GM18951 (cell line): ENCODE results near the gene LCOR.

Experiments
- POLR2A ChIP-seq: IDR thresholded peaks from 4 replicates; pipeline ENCODE4 v1.6.1; 2011; ENCODE audit warnings: mild to moderate bottlenecking; ENCODE audit not compliant: insufficient read length, insufficient read depth; ENCODE audit errors: extremely low read depth
- in situ Hi-C: fragments of 300-500 bp; cut with MboI; formaldehyde crosslinking; loops from one replicate; pipeline ENCODE4 v1.12.0; 2022; ENCODE audit warnings: low sequenced_read_pairs, mixed read lengths, inconsistent platforms; ENCODE audit not compliant: unreplicated experiment

Gene LCOR

DNA sequence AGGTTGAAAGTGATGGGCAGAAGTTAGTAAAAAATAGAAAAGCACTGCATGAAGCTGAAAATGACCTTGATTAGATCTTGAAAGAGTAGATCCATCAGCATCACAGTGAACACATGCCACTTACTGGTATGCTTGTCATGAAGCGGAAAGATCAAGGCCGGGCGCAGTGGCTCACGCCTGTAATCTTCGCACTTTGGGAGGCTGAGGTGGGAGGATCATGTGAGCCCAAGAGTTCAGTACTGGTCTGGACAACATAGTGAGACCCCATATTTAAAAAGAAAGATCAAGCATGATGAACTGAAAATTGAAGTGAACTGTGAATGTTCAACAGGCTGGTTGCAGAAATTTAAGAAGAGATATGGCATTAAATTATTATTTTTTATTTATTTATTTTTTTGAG is 18.0 kb downstream of the LCOR start:
- in situ Hi-C loops: no loop called here
- TF ChIP-seq POLR2A: no peak

DNA sequence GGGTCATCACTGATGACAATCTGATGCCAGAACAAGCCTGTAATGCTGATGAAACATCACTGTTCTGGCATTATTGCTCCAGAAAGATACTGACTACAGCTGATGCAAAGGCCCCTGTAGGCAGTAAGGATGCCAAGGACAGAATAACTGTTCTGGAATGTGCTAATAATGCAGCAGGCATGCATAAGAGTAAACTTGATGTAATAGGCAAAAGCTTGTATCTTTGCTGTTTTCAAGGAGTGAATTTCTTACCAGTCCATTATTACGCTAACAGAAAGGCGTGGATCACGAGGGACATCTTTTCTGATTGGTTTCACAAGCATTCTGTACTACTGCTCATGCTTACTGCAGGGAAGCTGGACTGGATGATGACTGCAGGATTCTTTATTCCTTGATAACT is 18.7 kb downstream of the LCOR start:
- in situ Hi-C loops: no loop called here
- no peak for TF ChIP-seq POLR2A

DNA sequence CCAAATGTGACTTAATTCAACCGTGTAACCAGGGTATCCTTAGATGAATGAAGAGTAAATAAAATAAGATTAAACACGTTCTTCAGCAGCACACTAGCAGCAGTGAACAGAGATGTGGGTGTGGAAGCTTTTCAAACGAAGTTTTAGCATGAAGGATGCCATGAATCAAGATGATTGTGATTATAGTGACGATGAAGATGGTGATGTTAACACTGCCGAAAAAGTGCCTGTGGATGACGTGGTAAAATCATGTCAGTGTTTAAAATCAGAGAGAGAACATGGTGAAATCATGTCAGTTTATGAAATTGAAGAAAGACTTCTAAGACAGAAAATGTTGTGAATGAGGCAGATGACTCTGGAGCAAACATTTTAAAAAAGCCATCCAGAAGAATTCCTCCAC is 19.2 kb downstream of the LCOR start:
- no peak for TF ChIP-seq POLR2A

DNA sequence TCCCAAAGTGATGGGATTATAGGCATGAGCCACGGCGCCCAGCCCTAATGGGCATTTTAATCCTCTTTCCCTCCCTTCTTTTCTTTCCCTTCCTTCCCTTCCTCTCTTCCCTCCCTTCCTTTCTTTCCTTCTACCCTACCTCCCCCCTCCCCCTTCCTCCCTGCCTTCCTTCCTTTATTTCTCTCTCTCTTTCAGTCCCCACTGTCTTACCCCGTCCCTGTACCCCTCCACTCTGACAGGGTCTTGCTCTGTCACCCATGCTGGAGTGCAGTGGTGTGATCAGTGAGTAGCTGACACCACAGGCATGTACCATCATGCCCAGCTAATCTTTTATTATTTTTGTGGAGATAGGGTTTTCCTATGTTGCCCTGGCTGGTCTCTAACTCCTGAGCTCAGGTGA is 24.2 kb downstream of the LCOR start:
- TF ChIP-seq POLR2A: no peak
- in situ Hi-C loops: no loop called here

More for the DNA sequence above, 19.2 kb downstream of the LCOR start:
- in situ Hi-C loops: no loop called here

DNA sequence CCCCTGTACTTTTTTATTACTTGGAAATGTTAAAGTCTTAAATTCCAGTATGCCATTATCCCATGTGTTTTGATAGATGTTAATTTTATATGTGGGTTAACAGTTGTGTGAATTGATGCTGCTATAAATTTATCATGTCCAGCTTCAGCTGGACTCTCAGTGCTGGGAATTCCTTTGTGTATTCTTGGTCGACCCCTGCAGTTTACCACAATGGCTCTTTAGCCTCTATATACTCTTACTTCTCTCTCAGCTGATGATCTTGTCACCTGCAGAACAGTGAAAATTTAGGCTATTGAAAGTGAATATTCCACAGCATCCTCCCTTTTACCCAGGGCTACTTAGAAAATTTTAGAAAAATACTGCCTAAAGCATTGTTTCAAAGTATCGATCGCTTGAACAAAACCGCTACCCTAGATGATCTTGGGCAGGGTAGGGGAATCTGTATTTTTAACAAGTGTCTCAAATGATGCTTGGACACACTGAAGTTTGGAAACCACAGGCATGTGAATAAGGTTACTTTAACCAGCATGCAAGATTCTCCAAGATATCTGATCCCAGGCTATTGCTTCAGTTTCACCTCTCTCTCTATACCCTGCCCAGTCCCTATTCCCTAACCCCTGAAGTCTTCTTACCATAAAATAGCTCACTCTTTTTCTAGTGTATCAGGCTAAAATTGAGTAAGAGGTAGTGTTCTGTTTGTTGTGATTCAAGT is 25.4 kb downstream of the LCOR start:
- in situ Hi-C loops: no loop called here
- no peak for TF ChIP-seq POLR2A

DNA sequence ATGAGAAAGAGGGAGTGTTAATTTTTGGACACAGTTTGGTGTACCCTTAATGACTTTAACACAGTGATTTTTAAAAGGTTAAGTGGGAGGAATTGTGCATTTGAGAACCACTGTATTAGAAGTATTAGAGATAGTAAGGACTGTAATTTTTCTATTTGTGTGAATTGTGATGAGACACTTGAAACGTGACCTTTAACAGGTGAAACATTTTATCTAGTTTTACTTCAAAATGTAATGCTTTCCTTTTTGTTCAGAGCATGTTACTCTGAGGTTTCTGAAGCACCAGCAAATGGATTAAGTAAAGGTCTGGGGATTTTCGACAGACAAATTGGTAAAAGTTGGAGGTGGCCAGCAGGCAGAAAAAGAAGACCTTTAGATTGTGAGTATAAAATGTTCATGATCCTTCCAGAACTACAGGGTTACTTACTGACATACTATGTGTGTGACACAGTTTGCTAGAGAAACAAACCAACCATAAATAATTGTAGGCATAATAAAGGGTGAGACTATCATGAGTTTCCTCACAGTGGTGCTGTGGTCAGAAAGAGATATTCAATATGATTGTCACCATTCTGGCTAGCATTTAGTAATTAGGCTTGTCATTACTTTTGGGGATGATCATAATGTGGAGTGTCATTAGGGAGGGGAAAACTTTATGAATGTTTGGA is 26.1 kb downstream of the LCOR start:
- no peak for TF ChIP-seq POLR2A
- in situ Hi-C loops: no loop called here

DNA sequence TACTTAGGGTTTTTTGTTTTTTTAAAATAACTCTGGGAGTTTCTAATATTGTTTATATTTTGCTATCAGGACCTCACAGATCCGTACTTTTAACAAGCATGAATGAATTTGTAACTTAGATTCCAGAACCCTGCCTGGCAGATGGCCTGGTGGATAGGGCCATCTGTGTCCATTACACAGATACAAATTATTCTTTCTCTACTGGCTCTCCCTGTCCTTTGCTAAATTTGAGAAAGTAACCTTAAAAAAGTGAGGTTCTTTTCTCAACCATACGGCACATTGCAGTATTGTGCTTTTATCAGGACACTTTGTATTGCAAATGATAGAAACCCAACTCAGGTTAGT is 26.6 kb downstream of the LCOR start:
- in situ Hi-C loops: no loop called here
- no peak for TF ChIP-seq POLR2A

DNA sequence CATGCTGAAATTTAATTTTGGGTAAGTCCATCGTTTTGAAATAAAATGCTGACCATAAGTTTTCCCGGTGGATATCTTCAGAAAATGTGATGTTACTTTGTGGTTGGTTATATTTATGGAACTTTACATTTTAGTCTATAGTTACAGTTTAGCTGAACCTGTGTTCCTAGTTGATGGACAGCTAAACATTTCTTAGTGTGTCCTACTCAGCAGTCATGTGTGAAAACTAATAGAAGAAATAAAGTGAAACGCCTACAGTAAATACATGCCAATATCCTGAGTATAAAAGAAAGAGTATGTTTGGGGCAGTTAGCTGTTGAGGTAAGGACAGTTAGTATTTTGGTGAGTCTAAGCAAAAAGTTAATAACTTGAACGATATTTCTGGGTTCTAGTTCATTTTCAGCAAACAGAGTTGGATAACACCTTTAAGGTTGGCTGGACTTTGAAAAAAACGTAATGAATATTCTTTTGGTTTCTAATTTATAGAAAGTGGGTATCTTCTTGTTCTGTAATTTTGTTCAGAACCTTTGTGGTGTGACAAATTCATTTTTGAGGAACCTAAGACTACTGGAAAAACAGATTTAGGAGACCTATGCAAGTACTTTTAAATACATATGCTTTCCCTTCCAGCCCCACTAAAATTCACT is 28.7 kb downstream of the LCOR start:
- no peak for TF ChIP-seq POLR2A
- in situ Hi-C loops: no loop called here

DNA sequence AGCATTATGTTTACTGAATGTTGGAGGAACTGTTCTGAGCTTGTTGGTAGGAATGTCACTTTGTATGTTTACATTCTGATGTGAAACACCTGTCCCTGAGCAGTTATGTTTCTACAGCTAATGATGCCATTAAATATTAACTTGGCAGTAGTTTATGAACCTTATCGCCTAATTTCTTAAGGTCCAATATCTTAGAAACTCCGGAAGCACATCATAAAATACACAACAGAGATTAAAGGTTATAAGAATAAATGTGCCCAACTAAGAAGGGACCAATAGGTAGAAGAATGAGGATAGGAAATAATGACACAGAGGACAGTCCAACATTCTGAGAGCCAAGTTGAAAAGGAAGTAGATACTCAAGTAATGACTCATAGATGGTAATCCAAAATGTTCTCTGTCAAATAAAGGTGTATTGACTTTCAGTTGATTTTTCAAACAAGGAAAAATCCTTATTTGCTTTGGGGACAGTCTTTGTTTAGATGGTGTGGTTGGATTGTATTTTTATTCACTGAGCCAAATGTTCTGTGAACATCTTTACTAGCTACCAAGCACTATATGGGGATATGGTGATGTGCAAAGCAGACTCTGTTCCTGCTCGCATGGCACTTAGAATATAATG is 31.9 kb downstream of the LCOR start:
- TF ChIP-seq POLR2A: no peak
- in situ Hi-C loops: no loop called here

DNA sequence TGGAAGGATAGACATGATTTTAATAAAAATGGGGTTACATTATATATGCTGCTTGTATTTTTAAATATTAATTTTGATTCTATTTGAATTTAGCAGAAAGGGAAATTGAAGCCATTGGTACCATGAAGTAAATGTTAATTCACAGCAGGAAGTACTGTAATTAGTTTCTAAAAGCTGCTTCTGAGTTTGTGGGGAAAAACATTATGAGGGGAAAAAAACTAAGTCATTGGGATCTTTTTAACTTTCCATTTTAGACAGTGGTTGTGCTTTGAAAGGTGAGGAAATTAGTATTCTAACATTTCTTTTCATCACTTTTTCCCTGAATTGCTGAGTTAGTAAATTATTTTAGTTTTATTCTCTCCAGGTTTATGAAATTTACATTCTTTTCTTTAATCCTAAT is 41.0 kb downstream of the LCOR start:
- in situ Hi-C loops: no loop called here
- TF ChIP-seq POLR2A: no peak

DNA sequence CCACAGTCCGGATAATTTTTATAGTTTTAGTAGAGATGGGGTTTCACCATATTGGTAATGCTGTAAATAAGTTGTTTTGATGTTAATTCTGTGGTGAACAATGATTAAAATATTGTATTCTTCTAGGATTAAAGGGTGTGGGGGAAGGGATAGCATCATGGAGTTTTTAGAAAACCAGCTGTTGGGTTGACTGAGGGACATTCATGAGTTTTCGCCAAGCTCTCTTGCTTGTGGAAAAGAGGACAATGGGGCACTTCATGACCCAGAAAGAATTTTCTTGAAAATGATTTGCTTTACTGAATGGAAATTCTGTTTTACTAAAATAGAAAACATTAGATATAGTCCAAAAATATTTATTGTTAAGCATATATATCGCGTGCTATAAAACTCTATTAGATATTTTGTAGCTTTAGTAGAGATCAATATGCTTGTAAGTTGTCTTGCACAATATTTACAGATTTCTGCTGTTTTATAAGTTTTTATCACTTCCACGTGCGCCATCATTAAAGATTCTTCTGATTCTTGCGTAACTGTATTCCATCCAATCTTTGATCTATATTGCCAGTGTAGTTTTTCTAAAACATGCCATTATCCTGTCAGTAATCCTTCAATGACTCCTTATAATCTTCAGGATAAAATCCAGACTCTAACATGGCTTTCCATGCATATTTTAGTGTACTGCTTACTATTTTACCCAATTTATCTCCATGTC is 41.8 kb downstream of the LCOR start:
- in situ Hi-C loops: no loop called here
- TF ChIP-seq POLR2A: no peak

DNA sequence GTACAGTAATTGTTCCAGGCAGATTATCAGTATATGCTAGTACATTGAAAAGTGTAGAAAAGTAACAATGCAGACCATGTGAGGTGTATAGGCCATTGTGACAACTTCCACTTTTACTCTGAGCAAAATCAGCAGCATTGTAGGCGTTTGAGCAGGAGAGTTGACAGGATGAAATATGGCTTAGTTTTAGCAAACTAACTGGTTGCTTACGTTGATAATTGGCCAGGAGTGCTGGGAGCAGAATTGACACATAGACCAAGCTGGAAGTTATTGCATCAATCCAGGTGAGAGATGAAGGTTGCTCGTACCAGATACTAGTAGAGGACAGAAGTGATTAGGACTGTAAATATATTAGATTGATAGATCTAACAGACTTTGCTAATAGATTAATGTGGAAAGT is 46.0 kb downstream of the LCOR start:
- no peak for TF ChIP-seq POLR2A
- in situ Hi-C loops: no loop called here

DNA sequence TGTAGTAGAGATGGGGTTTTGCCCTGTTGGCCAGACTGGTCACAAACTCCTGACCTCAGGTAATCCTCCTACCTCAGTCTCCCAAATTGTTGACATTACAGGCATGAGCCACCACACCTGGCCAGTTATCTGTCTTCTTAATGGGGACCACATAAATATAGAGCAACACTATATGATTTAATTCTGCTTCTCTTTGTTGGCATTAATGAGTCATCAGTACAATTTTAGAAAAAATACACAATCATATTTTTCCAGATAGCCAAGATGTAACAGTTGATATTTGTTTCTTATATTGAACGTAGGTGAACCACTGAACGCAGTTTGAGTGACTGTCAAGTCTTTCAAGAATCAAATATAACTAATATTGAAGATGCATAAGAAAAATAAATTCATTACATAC is 48.5 kb downstream of the LCOR start:
- in situ Hi-C loops: loop anchor here (10.0 kb wide), 1 partner anchor 646 kb away; no protein-coding TSS in a partner anchor
- TF ChIP-seq POLR2A: no peak

DNA sequence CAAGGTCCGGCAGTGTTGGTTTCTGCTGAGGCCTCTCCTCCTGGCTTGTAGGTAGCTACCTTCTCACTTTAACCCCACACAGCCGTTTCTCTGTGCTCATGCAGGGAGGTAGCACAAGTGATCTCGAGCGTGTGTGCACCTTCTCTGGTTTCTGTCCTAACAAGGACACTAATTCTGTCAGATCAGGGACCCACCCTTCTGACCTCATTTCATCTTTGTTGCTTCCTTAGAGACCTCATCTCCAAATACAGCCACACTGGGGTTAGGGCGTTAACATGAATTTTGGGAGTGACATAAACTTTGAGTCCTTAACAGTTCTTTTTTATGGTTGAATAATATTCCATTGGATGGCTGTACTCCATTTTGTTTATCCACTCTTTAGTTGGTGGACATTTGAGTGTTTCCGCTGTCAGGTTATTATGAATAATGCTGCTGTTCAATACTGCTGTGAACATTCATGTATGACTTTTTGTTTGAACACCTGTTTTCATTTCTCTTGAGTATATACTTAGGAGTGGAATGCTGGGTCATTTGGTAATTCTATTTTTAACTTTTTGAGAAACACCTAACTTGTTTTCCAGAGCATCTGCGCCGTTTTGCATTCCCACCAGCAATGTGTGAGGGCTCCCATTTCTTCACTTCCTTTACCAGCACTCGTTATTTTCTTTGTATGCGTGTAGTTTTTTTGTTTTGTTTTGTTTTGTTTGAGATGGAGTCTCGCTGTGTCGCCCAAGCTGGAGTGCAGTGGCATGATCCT is 57.5 kb downstream of the LCOR start:
- in situ Hi-C loops: loop anchor here (10.0 kb wide), 1 partner anchor 655 kb away; no protein-coding TSS in a partner anchor
- no peak for TF ChIP-seq POLR2A
